GM12878 (cell line): ENCODE measurements around the gene KCNK13. TPM values are rescaled to one million over a fixed set of nuclear protein-coding genes. Genes with fewer than 3 reads are reported as not detected.

Source experiments
- ATAC-seq: fragments of 200-7000 bp; cut with Tn5 transposase; 3 replicates; pipeline ENCODE4 v1.9.1; 2020; ENCODE audit warnings: mild to moderate bottlenecking, moderate library complexity
- BruUV-seq: library from RNA; stranded (reverse); fragments of 400-500 nt; replicated peaks from 2 replicates; lab custom pipeline; 2021; lab: Mats Ljungman, UMichigan
- CTCF ChIA-PET: fragments of 300-600 bp; sonication (Branson Sonifier 250); formaldehyde crosslinking; extraction: SDS; loops from one replicate; lab custom pipeline; 2021; ENCODE audit warnings: inconsistent platforms; lab: Yijun Ruan, JAX
- POLR2A ChIA-PET: fragments of 350-600 bp; formaldehyde crosslinking; extraction: SDS; loops from one replicate; lab custom pipeline; 2021; ENCODE audit warnings: inconsistent platforms; lab: Charles Lee
- RAD21 ChIA-PET: fragments of 300-600 bp; sonication (Branson Sonifier 250); formaldehyde crosslinking; loops from one replicate; lab custom pipeline; 2023; ENCODE audit warnings: antibody characterized with exemption; ENCODE audit not compliant: unreplicated experiment; lab: Charles Lee
- SMC1A ChIA-PET: fragments of 300-600 bp; sonication (Branson Sonifier 250); formaldehyde crosslinking; loops from one replicate; lab custom pipeline; 2023; ENCODE audit not compliant: unreplicated experiment, uncharacterized antibody; lab: Charles Lee
- DNase-seq: peaks from one replicate; pipeline ENCODE4 v3.0.0-alpha.2; 2011; ENCODE audit warnings: low read depth, low spot score
- FAIRE-seq: peaks from 3 replicates; lab custom pipeline; 2011; peaks lifted over from hg19 to GRCh38; lab: Jason Lieb, UNC
- H2AFZ ChIP-seq: 2 replicates; pipeline ENCODE4 v1.6.0; 2011; ENCODE audit warnings: low read depth, low read length, control low read depth; ENCODE audit not compliant: control insufficient read depth
- H3K27ac ChIP-seq: 2 replicates; pipeline ENCODE4 v1.5.1; 2011; ENCODE audit warnings: control low read depth; ENCODE audit not compliant: control insufficient read depth, insufficient read depth
- H3K27me3 ChIP-seq, 2 experiments: replicated peaks in 1 of 2; 2 replicates each; pipeline versions ENCODE4 v1.6.0 to v1.6.1; 2011; ENCODE audit warnings: low read length in 1 of 2; ENCODE audit not compliant: control insufficient read depth in 2 of 2, insufficient read depth in 2 of 2
- H3K36me3 ChIP-seq, 2 experiments: 2 replicates each; pipeline ENCODE4 v1.5.1; 2011; ENCODE audit warnings: low read length in 1 of 2; ENCODE audit not compliant: control insufficient read depth in 2 of 2, insufficient read depth in 2 of 2
- H3K4me1 ChIP-seq: 2 replicates; pipeline ENCODE4 v1.6.1; 2011; ENCODE audit warnings: mild to moderate bottlenecking, low read length, moderate library complexity, mixed read lengths; ENCODE audit not compliant: control insufficient read depth, insufficient read depth
- H3K4me2 ChIP-seq: 2 replicates; pipeline ENCODE4 v1.6.0; 2011; ENCODE audit warnings: control low read depth; ENCODE audit not compliant: control insufficient read depth, insufficient read depth
- H3K4me3 ChIP-seq: fragments of 200-600 bp; sonication (generic); 2 replicates; pipeline ENCODE4 v1.5.1; 2016
- H3K79me2 ChIP-seq: 2 replicates; pipeline ENCODE4 v1.6.0; 2011; ENCODE audit warnings: low read length; ENCODE audit not compliant: control insufficient read depth, insufficient read depth
- H3K9ac ChIP-seq: 2 replicates; pipeline ENCODE4 v1.8.0; 2011; ENCODE audit warnings: low read length, control low read depth, mixed read lengths; ENCODE audit not compliant: control insufficient read depth, insufficient read depth
- H3K9me3 ChIP-seq: replicated peaks from 3 replicates; pipeline ENCODE4 v1.5.1; 2011; ENCODE audit warnings: mild to moderate bottlenecking, low read length; ENCODE audit not compliant: control insufficient read depth, insufficient read depth
- H4K20me1 ChIP-seq: 2 replicates; pipeline ENCODE4 v1.6.0; 2011; ENCODE audit not compliant: control insufficient read depth, insufficient read depth
- HDAC6 ChIP-seq: fragments of 200-600 bp; sonication (generic); IDR thresholded peaks from one replicate; pipeline ENCODE4 v1.8.0; 2017; ENCODE audit warnings: antibody characterized with exemption; ENCODE audit not compliant: unreplicated experiment
- IKZF2 ChIP-seq, 2 experiments: fragments of 450-650 bp; IDR thresholded peaks; 2 replicates each; pipeline ENCODE4 v1.6.1; 2017; ENCODE audit warnings: mild to moderate bottlenecking in 2 of 2, moderate library complexity in 2 of 2
- LARP7 ChIP-seq: fragments of 450-650 bp; IDR thresholded peaks from 2 replicates; pipeline ENCODE4 v1.6.1; 2017; ENCODE audit warnings: mild to moderate bottlenecking
- POLR2AphosphoS2 ChIP-seq: IDR thresholded peaks from 2 replicates; pipeline ENCODE4 v1.6.1; 2011; ENCODE audit warnings: low read depth, mild to moderate bottlenecking, low read length, improper control_type of control experiment, moderate library complexity
- PRDM15 ChIP-seq: fragments of 450-650 bp; formaldehyde crosslinking; IDR thresholded peaks from 2 replicates; pipeline ENCODE4 v1.4.0; 2020; ENCODE audit warnings: mild to moderate bottlenecking, moderate library complexity
- SP1 ChIP-seq: IDR thresholded peaks from one replicate; pipeline ENCODE4 v1.6.1; 2011; ENCODE audit warnings: low read depth, low read length
- YBX1 ChIP-seq: fragments of 450-650 bp; IDR thresholded peaks from 2 replicates; pipeline ENCODE4 v1.6.1; 2016; ENCODE audit warnings: antibody characterized with exemption
- YY1 ChIP-seq: IDR thresholded peaks from 2 replicates; pipeline ENCODE4 v1.6.1; 2011; ENCODE audit warnings: low read depth, mild to moderate bottlenecking, low read length
- WGBS: methylation state at CpG from one replicate; pipeline ENCODE4 v1.1.6; 2016; ENCODE audit warnings: low lambda C conversion rate; ENCODE audit not compliant: insufficient replicate concordance, insufficient coverage; ENCODE audit errors: missing lambda C conversion rate; 5-methylcytosine and 5-hydroxymethylcytosine counted together
- in situ Hi-C: fragments of 300-500 bp; cut with MboI; formaldehyde crosslinking; loops from 9 replicates; pipeline ENCODE4 v1.14.3; 2018; ENCODE audit warnings: mixed read lengths
- intact Hi-C: fragments of 100-400 bp; cut with micrococcal nuclease; formaldehyde crosslinking; loops from one replicate; pipeline ENCODE4 v1.14.2; 2022; ENCODE audit not compliant: unreplicated experiment
- polyA plus RNA-seq, 11 experiments: library from polyadenylated mRNA; depleted of rRNA in 4 of 11; unstranded in 6 of 11; stranded (reverse) in 5 of 11; fragments of >200 nt; fragmentation: Nextera tagmentation in 4 of 11; fragmentation: Illumina TruSeq in 1 of 11; extraction: Ambion mirVana in 4 of 11; extraction: Trizol in 1 of 11; gene quantifications; 1 replicate in 1 of 11; 2 replicates in 10 of 11; pipeline versions ENCODE4 v1.2.1 to v1.2.3, GENCODE V29; 2011 to 2016; ENCODE audit warnings: inconsistent platforms in 2 of 11, missing spikeins in 2 of 11, low read depth in 1 of 11
- total RNA-seq, 4 experiments: library from RNA; depleted of rRNA in 3 of 4; stranded (reverse); fragments of >200 nt in 3 of 4; fragmentation: Illumina TruSeq in 1 of 4; extraction: Trizol in 1 of 4; gene quantifications; 2 replicates each; pipeline versions ENCODE4 v1.2.1 to v1.2.3, GENCODE V29; 2013 to 2021

The KCNK13 gene
- total and polyA plus RNA-seq, 10 of the 15 experiments (the other 5 are each of a cell fraction or from before 2014, with no cell fraction given), result not detected

GRCh38 chr14:90132821-90133570 is 71.2 kb downstream of the KCNK13 start:
- Histone ChIP-seq H3K79me2 (no peaks in the 10 kb centered on the region), H3K27me3 (no peaks in the 10 kb centered on the region), H2AFZ (no peak overlapping the region), H3K27ac (no peak overlapping the region), H4K20me1 (no peaks in the 10 kb centered on the region), H3K9ac (no peak overlapping the region), H3K4me2 (no peak overlapping the region)
- CTCF ChIA-PET, result no interaction called here
- no peak for ATAC-seq
- SMC1A ChIA-PET, result no interaction called here
- DNase-seq, result no peak
- intact Hi-C loops, result no loop called here
- RAD21 ChIA-PET, result no interaction called here
- no peak for TF ChIP-seq YY1
- no peak for TF ChIP-seq IKZF2 (IDR thresholded peaks at IDR 0.05)
- no peak for TF ChIP-seq PRDM15
- no peak for TF ChIP-seq POLR2AphosphoS2
- no peak for TF ChIP-seq LARP7
- no peak for TF ChIP-seq HDAC6
- TF ChIP-seq SP1, result no peak
- TF ChIP-seq YBX1, result no peak
- TF ChIP-seq, all 136 proteins: peak for 0
- no peak for FAIRE-seq
- Histone ChIP-seq H3K4me3 (no peak overlapping the region), H3K9me3 (no peaks in the 10 kb centered on the region), H3K36me3 (no peaks in the 10 kb centered on the region), H3K4me1 (no peaks in the 10 kb centered on the region)
- POLR2A ChIA-PET, result no interaction called here
- no TSS peak for BruUV-seq
- in situ Hi-C loops, result no loop called here
- 41% methylated on average over 10 of the region's 10 CpGs for WGBS
